Inflammatory macrophage treated with lipopolysaccharide for 1 hour (primary cell): ENCODE measurements around the gene KCNMA1.
A peak's percentile ranks its signal among the peaks of the same experiment; 100 is the strongest.

Experiments used
- DNase-seq, 2 donors: peaks; one replicate each; pipeline ENCODE4 v3.0.0-alpha.2; 2020 to 2022

KCNMA1 gene

GRCh38 chr10:77023396-77023795 is 614.2 kb downstream of the KCNMA1 start:
- no peak for DNase-seq

GRCh38 chr10:77022671-77023070 is 614.9 kb downstream of the KCNMA1 start:
- DNase-seq = no peak

GRCh38 chr10:77021966-77022490 is 615.6 kb downstream of the KCNMA1 start:
- no peak for DNase-seq

- no peak for DNase-seq
These were observed 617.1 kb downstream of the KCNMA1 start for GRCh38 chr10:77020426-77021040.

- no peak for DNase-seq
These were observed 620.8 kb downstream of the KCNMA1 start for GRCh38 chr10:77016855-77017254.

- DNase-seq = no peak
These were observed 621.3 kb downstream of the KCNMA1 start for GRCh38 chr10:77016278-77016815.

GRCh38 chr10:77015360-77015759 is 622.2 kb downstream of the KCNMA1 start:
- no peak for DNase-seq

GRCh38 chr10:77012812-77013500 is 624.7 kb downstream of the KCNMA1 start:
- DNase-seq = no peak

GRCh38 chr10:77011874-77012811 is 625.5 kb downstream of the KCNMA1 start:
- DNase-seq = no peak

- DNase-seq = no peak
These were observed 627.2 kb downstream of the KCNMA1 start for GRCh38 chr10:77010430-77010829.

GRCh38 chr10:77007834-77008233 is 629.8 kb downstream of the KCNMA1 start:
- no peak for DNase-seq

GRCh38 chr10:77006836-77007511 is 630.6 kb downstream of the KCNMA1 start:
- DNase-seq = no peak

GRCh38 chr10:77005871-77006270 is 631.7 kb downstream of the KCNMA1 start:
- no peak for DNase-seq

- peak; percentile 12 to 73 for DNase-seq
These were observed 632.6 kb downstream of the KCNMA1 start for GRCh38 chr10:77004917-77005564.

GRCh38 chr10:77002872-77003271 is 634.7 kb downstream of the KCNMA1 start:
- DNase-seq = no peak

- no peak for DNase-seq
These were observed 636.4 kb downstream of the KCNMA1 start for GRCh38 chr10:77001206-77001605.

GRCh38 chr10:76998451-76998850 is 639.2 kb downstream of the KCNMA1 start:
- DNase-seq = no peak

GRCh38 chr10:76997631-76998030 is 640.0 kb downstream of the KCNMA1 start:
- no peak for DNase-seq

GRCh38 chr10:76995023-76995422 is 642.6 kb downstream of the KCNMA1 start:
- no peak for DNase-seq

- DNase-seq = no peak
These were observed 644.4 kb downstream of the KCNMA1 start for GRCh38 chr10:76993213-76993612.

GRCh38 chr10:76992467-76992866 is 645.1 kb downstream of the KCNMA1 start:
- no peak for DNase-seq

- DNase-seq = no peak
These were observed 646.0 kb downstream of the KCNMA1 start for GRCh38 chr10:76991621-76992020.
